ENCODE measurements around the gene ISOC2.

The ISOC2 gene

GRCh38 chr19:55461259-55461973 lies at the start of gene ISOC2:
TSS of gene ISOC2 (minus strand) at chr19:55461642. CDS start at chr19:55456486, 5,156 bp downstream.
- Histone ChIP-seq H3K4me3 (ENCODE audit: low read length) (peak within 1 kb of the TSS; percentile 64), H3K36me3 (ENCODE audit: control insufficient read depth, insufficient read depth, low read length) (no peaks in the 10 kb centered on the region), H3K27ac (ENCODE audit: low read length) (no peak within 1 kb of the TSS), H3K27me3 (ENCODE audit: control insufficient read depth, insufficient read depth, low read length) (no peaks in the 10 kb centered on the region), H3K4me1 (ENCODE audit: control insufficient read depth, insufficient read depth, low read length) (peaks cover 4% of the 10 kb centered on the region), H3K9me3 (ENCODE audit: control insufficient read depth, insufficient read depth, low read length) (no peaks in the 10 kb centered on the region)
- WGBS (ENCODE audit: insufficient coverage, insufficient read length) = no CpG with 5 or more reads among the region's 54 CpGs
- DNase-seq (ENCODE audit: low read depth, low spot score) = peak; percentile 97

- peaks cover 3% of the 10 kb centered on the region; the same call in 1 of the 2 replicates for H3K27me3 ChIP-seq (ENCODE audit: control insufficient read depth, insufficient read depth, low read length)
- no CpG with 5 or more reads among the region's 10 CpGs for WGBS (ENCODE audit: insufficient coverage, insufficient read length)
- 0 out of 2 replicates have a peak, but pooled peaks cover 2% of the 10 kb centered on the region for H3K9me3 ChIP-seq (ENCODE audit: control insufficient read depth, insufficient read depth, low read length)
- H3K36me3 ChIP-seq (ENCODE audit: control insufficient read depth, insufficient read depth, low read length) = no peaks in the 10 kb centered on the region
- H3K4me3 ChIP-seq (ENCODE audit: low read length) = no peak overlapping the region
- no peak for DNase-seq (ENCODE audit: low read depth, low spot score)
- no peak overlapping the region for H3K27ac ChIP-seq (ENCODE audit: low read length)
- no peaks in the 10 kb centered on the region for H3K4me1 ChIP-seq (ENCODE audit: control insufficient read depth, insufficient read depth, low read length)
Measured at GRCh38 chr19:55508120-55508519, 46.7 kb upstream of the ISOC2 start.

GRCh38 chr19:55504981-55505380 lies 43.5 kb upstream of the ISOC2 start:
- no CpG with 5 or more reads among the region's 11 CpGs for WGBS (ENCODE audit: insufficient coverage, insufficient read length)
- 0 out of 2 replicates have a peak, but pooled peaks cover 3% of the 10 kb centered on the region for H3K9me3 ChIP-seq (ENCODE audit: control insufficient read depth, insufficient read depth, low read length)
- DNase-seq (ENCODE audit: low read depth, low spot score) = no peak
- no peak overlapping the region for H3K27ac ChIP-seq (ENCODE audit: low read length)
- H3K36me3 ChIP-seq (ENCODE audit: control insufficient read depth, insufficient read depth, low read length) = no peaks in the 10 kb centered on the region
- no peaks in the 10 kb centered on the region; the same call in 1 of the 2 replicates for H3K4me1 ChIP-seq (ENCODE audit: control insufficient read depth, insufficient read depth, low read length)
- peaks cover 5% of the 10 kb centered on the region; the same call in 1 of the 2 replicates for H3K27me3 ChIP-seq (ENCODE audit: control insufficient read depth, insufficient read depth, low read length)
- no peak overlapping the region for H3K4me3 ChIP-seq (ENCODE audit: low read length)

GRCh38 chr19:55504252-55504603 lies 42.8 kb upstream of the ISOC2 start:
- 0 out of 2 replicates have a peak, but pooled peaks cover 3% of the 10 kb centered on the region for H3K9me3 ChIP-seq (ENCODE audit: control insufficient read depth, insufficient read depth, low read length)
- no peak for DNase-seq (ENCODE audit: low read depth, low spot score)
- no peak overlapping the region for H3K4me3 ChIP-seq (ENCODE audit: low read length)
- peaks cover 5% of the 10 kb centered on the region; the same call in 1 of the 2 replicates for H3K27me3 ChIP-seq (ENCODE audit: control insufficient read depth, insufficient read depth, low read length)
- WGBS (ENCODE audit: insufficient coverage, insufficient read length) = no CpG with 5 or more reads among the region's 13 CpGs
- H3K4me1 ChIP-seq (ENCODE audit: control insufficient read depth, insufficient read depth, low read length) = no peaks in the 10 kb centered on the region; the same call in 1 of the 2 replicates
- H3K27ac ChIP-seq (ENCODE audit: low read length) = no peak overlapping the region
- no peaks in the 10 kb centered on the region for H3K36me3 ChIP-seq (ENCODE audit: control insufficient read depth, insufficient read depth, low read length)

GRCh38 chr19:55503502-55504251 lies 42.2 kb upstream of the ISOC2 start:
- H3K9me3 ChIP-seq (ENCODE audit: control insufficient read depth, insufficient read depth, low read length) = 0 out of 2 replicates have a peak, but pooled peaks cover 3% of the 10 kb centered on the region
- H3K27ac ChIP-seq (ENCODE audit: low read length) = no peak overlapping the region
- peaks cover 5% of the 10 kb centered on the region; the same call in 1 of the 2 replicates for H3K27me3 ChIP-seq (ENCODE audit: control insufficient read depth, insufficient read depth, low read length)
- no peaks in the 10 kb centered on the region for H3K36me3 ChIP-seq (ENCODE audit: control insufficient read depth, insufficient read depth, low read length)
- WGBS (ENCODE audit: insufficient coverage, insufficient read length) = no CpG with 5 or more reads among the region's 64 CpGs
- peak; percentile 90 for DNase-seq (ENCODE audit: low read depth, low spot score)
- no peak overlapping the region for H3K4me3 ChIP-seq (ENCODE audit: low read length)
- H3K4me1 ChIP-seq (ENCODE audit: control insufficient read depth, insufficient read depth, low read length) = no peaks in the 10 kb centered on the region; the same call in 1 of the 2 replicates

GRCh38 chr19:55503157-55503501 lies 41.7 kb upstream of the ISOC2 start:
- WGBS (ENCODE audit: insufficient coverage, insufficient read length) = no CpG with 5 or more reads among the region's 17 CpGs
- Histone ChIP-seq H3K4me3 (ENCODE audit: low read length) (no peak overlapping the region), H3K4me1 (ENCODE audit: control insufficient read depth, insufficient read depth, low read length) (no peaks in the 10 kb centered on the region; the same call in 1 of the 2 replicates), H3K27ac (ENCODE audit: low read length) (no peak overlapping the region), H3K9me3 (ENCODE audit: control insufficient read depth, insufficient read depth, low read length) (0 out of 2 replicates have a peak, but pooled peaks cover 3% of the 10 kb centered on the region), H3K36me3 (ENCODE audit: control insufficient read depth, insufficient read depth, low read length) (no peaks in the 10 kb centered on the region), H3K27me3 (ENCODE audit: control insufficient read depth, insufficient read depth, low read length) (peaks cover 5% of the 10 kb centered on the region; the same call in 1 of the 2 replicates)
- no peak for DNase-seq (ENCODE audit: low read depth, low spot score)

- no peaks in the 10 kb centered on the region for H3K36me3 ChIP-seq (ENCODE audit: control insufficient read depth, insufficient read depth, low read length)
- H3K4me3 ChIP-seq (ENCODE audit: low read length) = no peak overlapping the region
- H3K27ac ChIP-seq (ENCODE audit: low read length) = no peak overlapping the region
- 100% methylated on average over 4 of the region's 9 CpGs for WGBS (ENCODE audit: insufficient coverage, insufficient read length)
- peaks cover 5% of the 10 kb centered on the region; the same call in 1 of the 2 replicates for H3K27me3 ChIP-seq (ENCODE audit: control insufficient read depth, insufficient read depth, low read length)
- 0 out of 2 replicates have a peak, but pooled peaks cover 3% of the 10 kb centered on the region for H3K9me3 ChIP-seq (ENCODE audit: control insufficient read depth, insufficient read depth, low read length)
- DNase-seq (ENCODE audit: low read depth, low spot score) = no peak
- H3K4me1 ChIP-seq (ENCODE audit: control insufficient read depth, insufficient read depth, low read length) = no peaks in the 10 kb centered on the region; the same call in 1 of the 2 replicates
Measured at GRCh38 chr19:55502197-55502952, 40.9 kb upstream of the ISOC2 start.

GRCh38 chr19:55500368-55500952 lies 39.0 kb upstream of the ISOC2 start:
- peaks cover 5% of the 10 kb centered on the region; the same call in 1 of the 2 replicates for H3K27me3 ChIP-seq (ENCODE audit: control insufficient read depth, insufficient read depth, low read length)
- no peak overlapping the region for H3K4me3 ChIP-seq (ENCODE audit: low read length)
- H3K4me1 ChIP-seq (ENCODE audit: control insufficient read depth, insufficient read depth, low read length) = no peaks in the 10 kb centered on the region; the same call in 1 of the 2 replicates
- WGBS (ENCODE audit: insufficient coverage, insufficient read length) = no CpG with 5 or more reads among the region's 26 CpGs
- no peak for DNase-seq (ENCODE audit: low read depth, low spot score)
- H3K9me3 ChIP-seq (ENCODE audit: control insufficient read depth, insufficient read depth, low read length) = 0 out of 2 replicates have a peak, but pooled peaks cover 3% of the 10 kb centered on the region
- no peaks in the 10 kb centered on the region for H3K36me3 ChIP-seq (ENCODE audit: control insufficient read depth, insufficient read depth, low read length)
- H3K27ac ChIP-seq (ENCODE audit: low read length) = no peak overlapping the region

GRCh38 chr19:55498246-55498840 lies 36.9 kb upstream of the ISOC2 start:
- Histone ChIP-seq H3K36me3 (ENCODE audit: control insufficient read depth, insufficient read depth, low read length) (no peaks in the 10 kb centered on the region), H3K9me3 (ENCODE audit: control insufficient read depth, insufficient read depth, low read length) (0 out of 2 replicates have a peak, but pooled peaks cover 3% of the 10 kb centered on the region), H3K27ac (ENCODE audit: low read length) (no peak overlapping the region), H3K4me1 (ENCODE audit: control insufficient read depth, insufficient read depth, low read length) (no peaks in the 10 kb centered on the region; the same call in 1 of the 2 replicates), H3K4me3 (ENCODE audit: low read length) (no peak overlapping the region), H3K27me3 (ENCODE audit: control insufficient read depth, insufficient read depth, low read length) (peaks cover 4% of the 10 kb centered on the region; the same call in 1 of the 2 replicates)
- WGBS (ENCODE audit: insufficient coverage, insufficient read length) = no CpG with 5 or more reads among the region's 2 CpGs
- DNase-seq (ENCODE audit: low read depth, low spot score) = no peak

Measured in iPS DF 6.9 (cell line).